HEK293 (cell line): Measurements from ENCODE around the gene IGF1R.
A peak's percentile ranks its signal among the peaks of the same experiment; 100 is the strongest.

Experiments
- GLI4 ChIP-seq: fragments of 450-650 bp; formaldehyde crosslinking; IDR thresholded peaks from 2 replicates; pipeline ENCODE4 v1.5.1; 2016; ENCODE audit warnings: missing biosample characterization, missing genetic modification characterization
- KLF9 ChIP-seq: fragments of 450-650 bp; formaldehyde crosslinking; IDR thresholded peaks from 2 replicates; pipeline ENCODE4 v1.5.1; 2016; ENCODE audit warnings: missing biosample characterization, missing genetic modification characterization, low read depth
- MYNN ChIP-seq: fragments of 450-650 bp; formaldehyde crosslinking; IDR thresholded peaks from 2 replicates; pipeline ENCODE4 v1.5.1; 2016; ENCODE audit warnings: missing biosample characterization, missing genetic modification characterization, borderline replicate concordance
- REPIN1 ChIP-seq: fragments of 450-650 bp; formaldehyde crosslinking; IDR thresholded peaks from 2 replicates; pipeline ENCODE4 v1.5.1; 2017; ENCODE audit warnings: missing biosample characterization, missing genetic modification characterization, low read depth
- ZBTB20 ChIP-seq: fragments of 450-650 bp; formaldehyde crosslinking; IDR thresholded peaks from 2 replicates; pipeline ENCODE4 v1.5.1; 2016; ENCODE audit warnings: missing biosample characterization, missing genetic modification characterization
- ZBTB8A ChIP-seq: fragments of 450-650 bp; formaldehyde crosslinking; IDR thresholded peaks from 2 replicates; pipeline ENCODE4 v1.5.1; 2016; ENCODE audit warnings: missing biosample characterization, missing genetic modification characterization
- ZFP37 ChIP-seq: fragments of 450-650 bp; formaldehyde crosslinking; IDR thresholded peaks from 2 replicates; pipeline ENCODE4 v1.5.1; 2016; ENCODE audit warnings: missing biosample characterization, missing genetic modification characterization
- ZNF10 ChIP-seq: fragments of 450-650 bp; formaldehyde crosslinking; IDR thresholded peaks from 2 replicates; pipeline ENCODE4 v1.5.1; 2017; ENCODE audit warnings: missing biosample characterization, missing genetic modification characterization
- ZNF138 ChIP-seq: fragments of 450-650 bp; formaldehyde crosslinking; IDR thresholded peaks from 2 replicates; pipeline ENCODE4 v1.5.1; 2016; ENCODE audit warnings: missing biosample characterization, missing genetic modification characterization, borderline replicate concordance
- ZNF146 ChIP-seq: fragments of 450-650 bp; formaldehyde crosslinking; IDR thresholded peaks from 2 replicates; pipeline ENCODE4 v1.5.1; 2016; ENCODE audit warnings: missing biosample characterization, missing genetic modification characterization
- ZNF2 ChIP-seq: fragments of 450-650 bp; formaldehyde crosslinking; IDR thresholded peaks from 2 replicates; pipeline ENCODE4 v1.5.1; 2016; ENCODE audit warnings: missing biosample characterization, missing genetic modification characterization
- ZNF211 ChIP-seq: fragments of 450-650 bp; formaldehyde crosslinking; IDR thresholded peaks from 2 replicates; pipeline ENCODE4 v1.5.1; 2016; ENCODE audit warnings: low read depth, missing biosample characterization, missing genetic modification characterization
- ZNF23 ChIP-seq: fragments of 450-650 bp; formaldehyde crosslinking; IDR thresholded peaks from 2 replicates; pipeline ENCODE4 v1.5.1; 2016; ENCODE audit warnings: missing biosample characterization, missing genetic modification characterization, borderline replicate concordance
- ZNF366 ChIP-seq: fragments of 450-650 bp; formaldehyde crosslinking; conservative IDR thresholded peaks from 2 replicates; pipeline ENCODE4 v1.5.1; 2016; ENCODE audit warnings: missing biosample characterization, missing genetic modification characterization
- ZNF37A ChIP-seq: fragments of 450-650 bp; IDR thresholded peaks from 2 replicates; pipeline ENCODE4 v1.5.1; 2018; ENCODE audit warnings: missing biosample characterization, missing genetic modification characterization
- ZNF391 ChIP-seq: fragments of 450-650 bp; formaldehyde crosslinking; IDR thresholded peaks from 2 replicates; pipeline ENCODE4 v1.5.1; 2016; ENCODE audit warnings: low read depth, missing biosample characterization, missing genetic modification characterization, borderline replicate concordance
- ZNF48 ChIP-seq: fragments of 450-650 bp; formaldehyde crosslinking; IDR thresholded peaks from 2 replicates; pipeline ENCODE4 v1.5.1; 2016; ENCODE audit warnings: missing biosample characterization, missing genetic modification characterization
- ZNF580 ChIP-seq: fragments of 450-650 bp; formaldehyde crosslinking; IDR thresholded peaks from 2 replicates; pipeline ENCODE4 v1.5.1; 2016; ENCODE audit warnings: missing biosample characterization, missing genetic modification characterization
- ZNF624 ChIP-seq: fragments of 450-650 bp; formaldehyde crosslinking; IDR thresholded peaks from 2 replicates; pipeline ENCODE4 v1.5.1; 2017; ENCODE audit warnings: missing biosample characterization, missing genetic modification characterization
- ZNF692 ChIP-seq: fragments of 450-650 bp; formaldehyde crosslinking; IDR thresholded peaks from 2 replicates; pipeline ENCODE4 v1.5.1; 2016; ENCODE audit warnings: missing biosample characterization, missing genetic modification characterization
- ZNF701 ChIP-seq: fragments of 450-650 bp; formaldehyde crosslinking; IDR thresholded peaks from 2 replicates; pipeline ENCODE4 v1.5.1; 2016; ENCODE audit warnings: missing biosample characterization, missing genetic modification characterization
- ZNF707 ChIP-seq: fragments of 450-650 bp; formaldehyde crosslinking; IDR thresholded peaks from 2 replicates; pipeline ENCODE4 v1.5.1; 2016; ENCODE audit warnings: missing biosample characterization, missing genetic modification characterization
- ZSCAN16 ChIP-seq: fragments of 450-650 bp; formaldehyde crosslinking; IDR thresholded peaks from 2 replicates; pipeline ENCODE4 v1.5.1; 2016; ENCODE audit warnings: missing biosample characterization, missing genetic modification characterization
- TF ChIP-seq, protein P1 (sequence below): fragments of 450-650 bp; formaldehyde crosslinking; IDR thresholded peaks from 2 replicates; pipeline ENCODE4 v1.5.1; 2016; ENCODE audit warnings: missing biosample characterization, missing genetic modification characterization
- TF ChIP-seq, protein P2 (sequence below): fragments of 450-650 bp; formaldehyde crosslinking; IDR thresholded peaks from 2 replicates; pipeline ENCODE4 v1.5.1; 2016; ENCODE audit warnings: missing biosample characterization, missing genetic modification characterization
- TF ChIP-seq, protein P3 (sequence below): fragments of 450-650 bp; formaldehyde crosslinking; IDR thresholded peaks from 2 replicates; pipeline ENCODE4 v1.5.0; 2017; ENCODE audit warnings: missing biosample characterization, missing genetic modification characterization, borderline replicate concordance
- TF ChIP-seq, protein P4 (sequence below): fragments of 450-650 bp; formaldehyde crosslinking; IDR thresholded peaks from 2 replicates; pipeline ENCODE4 v1.5.1; 2016; ENCODE audit warnings: missing biosample characterization, missing genetic modification characterization

The IGF1R gene

DNA sequence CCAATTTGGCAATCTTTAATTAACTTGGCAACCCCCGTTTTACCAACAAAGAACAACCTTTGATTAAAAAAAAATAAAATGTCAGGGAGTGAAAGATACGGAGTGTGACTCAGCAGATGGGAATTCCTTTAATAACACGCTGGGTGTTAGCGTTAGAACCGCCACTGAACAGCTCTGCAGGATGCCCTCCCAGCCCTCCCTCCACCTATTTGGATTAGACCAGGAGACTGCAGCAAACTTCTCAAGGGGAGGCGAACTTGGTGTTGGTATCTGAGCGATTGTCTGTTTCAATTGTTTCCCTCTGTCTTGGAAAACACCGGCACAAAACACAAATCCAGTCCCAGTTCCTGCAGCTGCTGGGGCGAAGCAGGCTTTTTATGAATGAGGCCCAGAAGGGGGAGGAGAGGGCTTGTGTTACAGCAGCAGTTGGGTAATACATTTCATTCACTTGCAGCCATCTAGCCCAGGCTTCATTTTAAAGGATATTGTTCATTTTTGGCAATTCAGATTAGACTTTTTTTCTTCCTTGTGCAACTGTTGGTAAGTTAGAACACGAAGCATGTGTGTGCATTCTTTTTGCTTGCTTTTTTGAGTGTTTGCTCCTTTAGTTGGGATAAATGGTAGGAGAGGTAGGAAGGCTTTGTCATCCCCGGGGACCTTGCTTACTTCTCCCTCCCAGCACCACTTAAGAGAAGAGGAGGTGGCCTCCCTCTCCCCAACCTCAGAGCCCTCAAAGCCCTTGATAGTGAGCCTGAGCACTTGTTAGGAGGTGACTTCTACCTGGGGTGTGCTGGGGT, 152.3 kb downstream of the IGF1R start (continued):
- no peak for TF ChIP-seq ZNF624 (tag by site-specific recombination)
- no peak for TF ChIP-seq ZNF701
- no peak for TF ChIP-seq ZNF10
- TF ChIP-seq ZNF2: no peak
- no peak for TF ChIP-seq KLF9 (tag by site-specific recombination)
- TF ChIP-seq REPIN1 (tag by site-specific recombination): no peak
- TF ChIP-seq, protein P1, sequence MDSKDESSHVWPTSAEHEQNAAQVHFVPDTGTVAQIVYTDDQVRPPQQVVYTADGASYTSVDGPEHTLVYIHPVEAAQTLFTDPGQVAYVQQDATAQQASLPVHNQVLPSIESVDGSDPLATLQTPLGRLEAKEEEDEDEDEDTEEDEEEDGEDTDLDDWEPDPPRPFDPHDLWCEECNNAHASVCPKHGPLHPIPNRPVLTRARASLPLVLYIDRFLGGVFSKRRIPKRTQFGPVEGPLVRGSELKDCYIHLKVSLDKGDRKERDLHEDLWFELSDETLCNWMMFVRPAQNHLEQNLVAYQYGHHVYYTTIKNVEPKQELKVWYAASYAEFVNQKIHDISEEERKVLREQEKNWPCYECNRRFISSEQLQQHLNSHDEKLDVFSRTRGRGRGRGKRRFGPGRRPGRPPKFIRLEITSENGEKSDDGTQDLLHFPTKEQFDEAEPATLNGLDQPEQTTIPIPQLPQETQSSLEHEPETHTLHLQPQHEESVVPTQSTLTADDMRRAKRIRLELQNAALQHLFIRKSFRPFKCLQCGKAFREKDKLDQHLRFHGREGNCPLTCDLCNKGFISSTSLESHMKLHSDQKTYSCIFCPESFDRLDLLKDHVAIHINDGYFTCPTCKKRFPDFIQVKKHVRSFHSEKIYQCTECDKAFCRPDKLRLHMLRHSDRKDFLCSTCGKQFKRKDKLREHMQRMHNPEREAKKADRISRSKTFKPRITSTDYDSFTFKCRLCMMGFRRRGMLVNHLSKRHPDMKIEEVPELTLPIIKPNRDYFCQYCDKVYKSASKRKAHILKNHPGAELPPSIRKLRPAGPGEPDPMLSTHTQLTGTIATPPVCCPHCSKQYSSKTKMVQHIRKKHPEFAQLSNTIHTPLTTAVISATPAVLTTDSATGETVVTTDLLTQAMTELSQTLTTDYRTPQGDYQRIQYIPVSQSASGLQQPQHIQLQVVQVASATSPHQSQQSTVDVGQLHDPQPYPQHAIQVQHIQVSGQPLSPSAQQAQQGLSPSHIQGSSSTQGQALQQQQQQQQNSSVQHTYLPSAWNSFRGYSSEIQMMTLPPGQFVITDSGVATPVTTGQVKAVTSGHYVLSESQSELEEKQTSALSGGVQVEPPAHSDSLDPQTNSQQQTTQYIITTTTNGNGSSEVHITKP (tag by site-specific recombination): peak; percentile 82; the same call in 1 of the 2 replicates
- TF ChIP-seq, protein P2, sequence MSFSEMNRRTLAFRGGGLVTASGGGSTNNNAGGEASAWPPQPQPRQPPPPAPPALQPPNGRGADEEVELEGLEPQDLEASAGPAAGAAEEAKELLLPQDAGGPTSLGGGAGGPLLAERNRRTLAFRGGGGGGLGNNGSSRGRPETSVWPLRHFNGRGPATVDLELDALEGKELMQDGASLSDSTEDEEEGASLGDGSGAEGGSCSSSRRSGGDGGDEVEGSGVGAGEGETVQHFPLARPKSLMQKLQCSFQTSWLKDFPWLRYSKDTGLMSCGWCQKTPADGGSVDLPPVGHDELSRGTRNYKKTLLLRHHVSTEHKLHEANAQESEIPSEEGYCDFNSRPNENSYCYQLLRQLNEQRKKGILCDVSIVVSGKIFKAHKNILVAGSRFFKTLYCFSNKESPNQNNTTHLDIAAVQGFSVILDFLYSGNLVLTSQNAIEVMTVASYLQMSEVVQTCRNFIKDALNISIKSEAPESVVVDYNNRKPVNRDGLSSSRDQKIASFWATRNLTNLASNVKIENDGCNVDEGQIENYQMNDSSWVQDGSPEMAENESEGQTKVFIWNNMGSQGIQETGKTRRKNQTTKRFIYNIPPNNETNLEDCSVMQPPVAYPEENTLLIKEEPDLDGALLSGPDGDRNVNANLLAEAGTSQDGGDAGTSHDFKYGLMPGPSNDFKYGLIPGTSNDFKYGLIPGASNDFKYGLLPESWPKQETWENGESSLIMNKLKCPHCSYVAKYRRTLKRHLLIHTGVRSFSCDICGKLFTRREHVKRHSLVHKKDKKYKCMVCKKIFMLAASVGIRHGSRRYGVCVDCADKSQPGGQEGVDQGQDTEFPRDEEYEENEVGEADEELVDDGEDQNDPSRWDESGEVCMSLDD (tag by site-specific recombination): no peak
- no peak; the same call in 1 of the 2 replicates for TF ChIP-seq ZNF692 (tag by site-specific recombination)
- no peak for TF ChIP-seq MYNN (tag by site-specific recombination)
- TF ChIP-seq ZNF146 (tag by site-specific recombination): no peak
- TF ChIP-seq ZSCAN16 (tag by site-specific recombination): no peak
- no peak for TF ChIP-seq ZNF580 (tag by site-specific recombination)
- TF ChIP-seq ZNF138 (tag by site-specific recombination): no peak
- no peak for TF ChIP-seq ZBTB20 (tag by site-specific recombination)
- no peak for TF ChIP-seq ZNF707 (tag by site-specific recombination)
- no peak for TF ChIP-seq GLI4
- TF ChIP-seq, protein P3, sequence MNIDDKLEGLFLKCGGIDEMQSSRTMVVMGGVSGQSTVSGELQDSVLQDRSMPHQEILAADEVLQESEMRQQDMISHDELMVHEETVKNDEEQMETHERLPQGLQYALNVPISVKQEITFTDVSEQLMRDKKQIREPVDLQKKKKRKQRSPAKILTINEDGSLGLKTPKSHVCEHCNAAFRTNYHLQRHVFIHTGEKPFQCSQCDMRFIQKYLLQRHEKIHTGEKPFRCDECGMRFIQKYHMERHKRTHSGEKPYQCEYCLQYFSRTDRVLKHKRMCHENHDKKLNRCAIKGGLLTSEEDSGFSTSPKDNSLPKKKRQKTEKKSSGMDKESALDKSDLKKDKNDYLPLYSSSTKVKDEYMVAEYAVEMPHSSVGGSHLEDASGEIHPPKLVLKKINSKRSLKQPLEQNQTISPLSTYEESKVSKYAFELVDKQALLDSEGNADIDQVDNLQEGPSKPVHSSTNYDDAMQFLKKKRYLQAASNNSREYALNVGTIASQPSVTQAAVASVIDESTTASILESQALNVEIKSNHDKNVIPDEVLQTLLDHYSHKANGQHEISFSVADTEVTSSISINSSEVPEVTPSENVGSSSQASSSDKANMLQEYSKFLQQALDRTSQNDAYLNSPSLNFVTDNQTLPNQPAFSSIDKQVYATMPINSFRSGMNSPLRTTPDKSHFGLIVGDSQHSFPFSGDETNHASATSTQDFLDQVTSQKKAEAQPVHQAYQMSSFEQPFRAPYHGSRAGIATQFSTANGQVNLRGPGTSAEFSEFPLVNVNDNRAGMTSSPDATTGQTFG (tag by site-specific recombination): no peak
- no peak for TF ChIP-seq ZNF48 (tag by site-specific recombination)
- no peak for TF ChIP-seq ZFP37 (tag by site-specific recombination)
- TF ChIP-seq ZNF391: no peak
- peak; percentile 78 for TF ChIP-seq ZBTB8A (tag by site-specific recombination)
- no peak for TF ChIP-seq ZNF23 (tag by site-specific recombination)
- TF ChIP-seq ZNF37A (tag by site-specific recombination): no peak
- no peak for TF ChIP-seq ZNF211
- TF ChIP-seq, protein P4, sequence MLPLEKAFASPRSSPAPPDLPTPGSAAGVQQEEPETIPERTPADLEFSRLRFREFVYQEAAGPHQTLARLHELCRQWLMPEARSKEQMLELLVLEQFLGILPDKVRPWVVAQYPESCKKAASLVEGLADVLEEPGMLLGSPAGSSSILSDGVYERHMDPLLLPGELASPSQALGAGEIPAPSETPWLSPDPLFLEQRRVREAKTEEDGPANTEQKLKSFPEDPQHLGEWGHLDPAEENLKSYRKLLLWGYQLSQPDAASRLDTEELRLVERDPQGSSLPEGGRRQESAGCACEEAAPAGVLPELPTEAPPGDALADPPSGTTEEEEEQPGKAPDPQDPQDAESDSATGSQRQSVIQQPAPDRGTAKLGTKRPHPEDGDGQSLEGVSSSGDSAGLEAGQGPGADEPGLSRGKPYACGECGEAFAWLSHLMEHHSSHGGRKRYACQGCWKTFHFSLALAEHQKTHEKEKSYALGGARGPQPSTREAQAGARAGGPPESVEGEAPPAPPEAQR (tag by site-specific recombination): no peak
- peak; percentile 55 for TF ChIP-seq ZNF366
